GM19468 (cell line): ENCODE data around the gene GTSF1L.
A peak's percentile ranks its signal among the peaks of the same experiment; 100 is the strongest.

Experiments used
- ATAC-seq: cut with Tn5 transposase; IDR thresholded peaks from one replicate; pipeline ENCODE4 v1.9.1; 2021; ENCODE audit warnings: mild to moderate bottlenecking, moderate library complexity, moderate number of reproducible peaks; ENCODE audit not compliant: unreplicated experiment; ENCODE audit errors: extremely low read depth

Gene GTSF1L

GRCh38 chr20:43748274-43748673 is 21.5 kb upstream of the GTSF1L start:
- ATAC-seq, result no peak

GRCh38 chr20:43746344-43747137 is 19.7 kb upstream of the GTSF1L start:
- no peak for ATAC-seq

- no peak for ATAC-seq
Measured at GRCh38 chr20:43744966-43745730, 18.3 kb upstream of the GTSF1L start.

- ATAC-seq, result no peak
Measured at GRCh38 chr20:43744151-43744611, 17.4 kb upstream of the GTSF1L start.

GRCh38 chr20:43740642-43741041 is 13.8 kb upstream of the GTSF1L start:
- ATAC-seq, result no peak

- ATAC-seq, result no peak
Measured at GRCh38 chr20:43739148-43739749, 12.4 kb upstream of the GTSF1L start.

GRCh38 chr20:43737925-43738324 is 11.1 kb upstream of the GTSF1L start:
- no peak for ATAC-seq

- ATAC-seq, result no peak
Measured at GRCh38 chr20:43736588-43737158, 9.9 kb upstream of the GTSF1L start.

GRCh38 chr20:43731927-43732326 is 5.1 kb upstream of the GTSF1L start:
- no peak for ATAC-seq

GRCh38 chr20:43731469-43731868 is 4.7 kb upstream of the GTSF1L start:
- no peak for ATAC-seq

- ATAC-seq, result no peak
Measured at GRCh38 chr20:43728686-43729255, 2.0 kb upstream of the GTSF1L start.

- ATAC-seq, result peak; percentile 39
Measured at GRCh38 chr20:43727980-43728590, 1.3 kb upstream of the GTSF1L start.

- no peak for ATAC-seq
Measured at GRCh38 chr20:43726333-43726732, 469 bp downstream of the GTSF1L start.

GRCh38 chr20:43725666-43726065 is 1.1 kb downstream of the GTSF1L start:
- no peak for ATAC-seq

GRCh38 chr20:43724383-43724782 is 2.4 kb downstream of the GTSF1L start:
- no peak for ATAC-seq

GRCh38 chr20:43723735-43724134 is 3.1 kb downstream of the GTSF1L start:
- no peak for ATAC-seq

GRCh38 chr20:43723186-43723585 is 3.6 kb downstream of the GTSF1L start:
- no peak for ATAC-seq

- ATAC-seq, result no peak
Measured at GRCh38 chr20:43722153-43722505, 4.7 kb downstream of the GTSF1L start.

- no peak for ATAC-seq
Measured at GRCh38 chr20:43721429-43722152, 5.2 kb downstream of the GTSF1L start.

GRCh38 chr20:43721097-43721428 is 5.7 kb downstream of the GTSF1L start:
- no peak for ATAC-seq
